BLaER1 treated with 17β-estradiol and CSF1 and Interleukin-3, amounts not matched to agents 10 nM and 100 nM (cell line): ENCODE data around the gene DDX24.

Experiments used
- H3K27ac ChIP-seq, 11 experiments: shearing (Covaris generic); formaldehyde crosslinking; 2 replicates each; pipeline ENCODE4 v1.8.1; 2022
- H3K27me3 ChIP-seq, 11 experiments: shearing (Covaris generic); formaldehyde crosslinking; 2 replicates each; pipeline ENCODE4 v1.8.1; 2022
- H3K36me3 ChIP-seq, 11 experiments: shearing (Covaris generic); formaldehyde crosslinking; 2 replicates each; pipeline ENCODE4 v1.8.1; 2022
- H3K4me1 ChIP-seq, 10 experiments: shearing (Covaris generic); formaldehyde crosslinking; 2 replicates each; pipeline ENCODE4 v1.8.1; 2022
- H3K4me2 ChIP-seq, 11 experiments: shearing (Covaris generic); formaldehyde crosslinking; 2 replicates each; pipeline ENCODE4 v1.8.1; 2022
- H3K4me3 ChIP-seq, 10 experiments: shearing (Covaris generic); formaldehyde crosslinking; 2 replicates each; pipeline ENCODE4 v1.8.1; 2022
- H3K9ac ChIP-seq, 11 experiments: shearing (Covaris generic); formaldehyde crosslinking; 2 replicates each; pipeline ENCODE4 v1.8.1; 2022
- H3K9me3 ChIP-seq, 11 experiments: shearing (Covaris generic); formaldehyde crosslinking; replicated peaks in 1 of 11; 2 replicates each; pipeline ENCODE4 v1.8.1; 2022
- H4K20me1 ChIP-seq, 11 experiments: shearing (Covaris generic); formaldehyde crosslinking; 2 replicates each; pipeline ENCODE4 v1.8.1; 2022
- Cebpa-rat ChIP-seq, 11 experiments: shearing (Covaris generic); IDR thresholded peaks; 2 replicates each; pipeline ENCODE4 v1.8.1; 2022

Gene DDX24

DNA sequence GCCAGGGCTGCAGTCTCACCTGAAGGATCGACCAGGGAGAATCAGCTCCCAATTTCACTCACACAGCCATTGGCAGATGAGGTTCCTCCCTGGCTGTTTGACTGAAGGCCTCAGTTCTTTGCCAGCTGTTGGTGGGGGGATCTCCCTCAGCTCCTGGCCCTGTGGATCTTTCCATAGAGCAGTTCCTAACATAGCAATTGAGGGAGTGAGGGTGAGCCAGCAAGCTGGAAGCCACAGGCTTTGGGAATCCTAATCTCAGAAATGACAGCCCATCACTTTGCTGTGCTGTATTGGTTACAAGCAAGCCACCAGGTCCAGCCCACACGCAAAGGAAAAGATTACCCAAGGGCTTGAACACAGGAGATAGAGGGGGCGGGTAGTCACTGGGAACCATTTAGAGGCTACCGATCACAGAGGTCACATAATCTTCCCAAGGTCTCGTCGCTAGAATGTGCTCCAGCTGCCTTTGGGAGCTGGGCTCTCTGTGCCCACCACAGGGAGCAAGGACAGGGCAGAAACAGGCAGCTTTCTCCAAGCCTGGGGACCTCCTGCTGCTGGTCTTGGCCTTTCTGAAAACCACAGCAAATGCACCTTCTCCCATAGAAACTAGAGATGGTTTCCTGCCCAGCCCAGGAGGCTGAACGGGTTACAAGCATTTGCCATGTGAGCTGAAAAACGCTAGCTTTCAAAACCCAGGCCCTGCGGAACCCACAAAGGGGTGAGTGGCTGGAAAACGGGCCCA lies 59.4 kb downstream of the DDX24 start:
- H4K20me1 ChIP-seq: peaks cover 0 to 10% (median 0%) of the 10 kb centered on the region in 11 experiments; a peak in 2 of 22 replicates
- H3K4me3 ChIP-seq: no peak overlapping the region
- peaks cover 0 to 1% (median 0%) of the 10 kb centered on the region in 11 experiments; a peak in 3 of 22 replicates for H3K27me3 ChIP-seq
- peak overlapping the region; percentile 53 to 73 (median 61) for H3K4me2 ChIP-seq
- peaks cover 21 to 32% (median 25%) of the 10 kb centered on the region in 10 experiments for H3K4me1 ChIP-seq
- H3K9me3 ChIP-seq: no peaks in the 10 kb centered on the region
- no peak for TF ChIP-seq Cebpa-rat (IDR thresholded peaks at IDR 0.05)
- H3K36me3 ChIP-seq: no peaks in the 10 kb centered on the region
- peak overlapping the region in 1 of 11 experiments; percentile 29; a peak in 1 of 22 replicates for H3K9ac ChIP-seq
- peak overlapping the region in 2 of 11 experiments; percentile 28 to 47; a peak in 3 of 22 replicates for H3K27ac ChIP-seq

DNA sequence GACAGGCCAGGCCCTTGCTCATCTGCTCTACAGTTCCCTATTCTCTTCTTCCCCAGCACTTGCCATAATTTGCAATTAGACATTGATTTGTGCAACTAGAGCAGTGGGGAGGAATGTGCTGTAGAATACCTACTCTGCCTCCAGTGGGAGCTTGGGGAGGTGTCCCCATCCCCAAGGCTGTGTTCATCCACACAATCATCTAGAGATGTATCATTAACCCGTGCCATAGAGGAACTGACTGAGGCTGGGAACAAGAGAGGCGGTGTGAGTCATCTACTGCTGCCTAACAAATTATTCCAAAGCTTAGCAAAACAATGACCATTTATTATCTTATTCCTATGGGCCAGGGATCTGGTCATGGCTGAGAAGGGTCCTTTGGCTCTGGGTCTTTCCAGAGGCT lies 60.0 kb downstream of the DDX24 start:
- TF ChIP-seq Cebpa-rat (IDR thresholded peaks at IDR 0.05): no peak
- Histone ChIP-seq H3K36me3 (no peaks in the 10 kb centered on the region), H3K4me2 (peak overlapping the region; percentile 53 to 73 (median 61); a peak in 21 of 22 replicates), H3K9me3 (no peaks in the 10 kb centered on the region), H3K9ac (no peak overlapping the region), H3K4me1 (peaks cover 21 to 32% (median 25%) of the 10 kb centered on the region in 10 experiments), H3K27me3 (no peaks in the 10 kb centered on the region; a peak in 1 of 22 replicates), H3K27ac (peak overlapping the region in 1 of 11 experiments; percentile 47; a peak in 3 of 22 replicates), H4K20me1 (peaks cover 0 to 10% (median 0%) of the 10 kb centered on the region in 11 experiments; a peak in 2 of 22 replicates), H3K4me3 (no peak overlapping the region)

- peak overlapping the region in 2 of 11 experiments; percentile 59 to 66; a peak in 3 of 22 replicates for H3K4me2 ChIP-seq
Measured at GRCh38 chr14:94020267-94020666, 60.7 kb downstream of the DDX24 start.

GRCh38 chr14:94019329-94019728 lies 61.7 kb downstream of the DDX24 start:
- H3K4me2 ChIP-seq: no peak overlapping the region
- H3K9ac ChIP-seq: no peak overlapping the region
- H3K4me3 ChIP-seq: no peak overlapping the region
- peaks cover 0 to 10% (median 0%) of the 10 kb centered on the region in 11 experiments; a peak in 2 of 22 replicates for H4K20me1 ChIP-seq
- no peak overlapping the region for H3K27ac ChIP-seq
- H3K27me3 ChIP-seq: no peaks in the 10 kb centered on the region; a peak in 1 of 22 replicates
- no peaks in the 10 kb centered on the region for H3K9me3 ChIP-seq
- H3K4me1 ChIP-seq: peaks cover 21 to 32% (median 24%) of the 10 kb centered on the region in 10 experiments
- TF ChIP-seq Cebpa-rat (IDR thresholded peaks at IDR 0.05): no peak
- no peaks in the 10 kb centered on the region for H3K36me3 ChIP-seq

More at GRCh38 chr14:94020267-94020666, 60.7 kb downstream of the DDX24 start:
- H3K27ac ChIP-seq: no peak overlapping the region
- TF ChIP-seq Cebpa-rat (IDR thresholded peaks at IDR 0.05): no peak
- H3K4me1 ChIP-seq: peaks cover 21 to 32% (median 24%) of the 10 kb centered on the region in 10 experiments
- no peaks in the 10 kb centered on the region for H3K9me3 ChIP-seq
- H3K36me3 ChIP-seq: no peaks in the 10 kb centered on the region
- no peaks in the 10 kb centered on the region; a peak in 1 of 22 replicates for H3K27me3 ChIP-seq
- H4K20me1 ChIP-seq: peaks cover 0 to 10% (median 0%) of the 10 kb centered on the region in 11 experiments; a peak in 2 of 22 replicates
- no peak overlapping the region for H3K9ac ChIP-seq
- no peak overlapping the region for H3K4me3 ChIP-seq

DNA sequence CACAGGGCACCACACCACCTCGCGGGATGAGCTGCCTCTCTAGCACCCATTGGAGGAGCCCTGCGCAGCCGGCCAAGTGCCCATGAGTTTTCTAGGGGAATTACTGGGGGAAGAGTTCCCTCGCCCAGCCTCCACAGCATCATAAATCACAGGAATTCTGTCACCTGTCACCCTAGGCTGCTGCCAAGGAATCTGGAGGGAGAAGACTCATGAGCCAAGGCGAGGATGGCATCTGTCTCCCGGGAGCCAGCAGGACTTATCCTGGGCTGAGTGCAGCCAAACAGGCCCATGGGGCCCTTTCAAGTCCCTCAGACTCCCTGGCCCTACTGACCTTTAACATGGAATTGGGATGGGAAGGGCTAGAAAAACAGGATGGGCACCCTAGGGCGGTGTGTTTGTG lies 62.7 kb downstream of the DDX24 start:
- Histone ChIP-seq H4K20me1 (peaks cover 0 to 10% (median 0%) of the 10 kb centered on the region in 11 experiments; a peak in 2 of 22 replicates), H3K27ac (no peak overlapping the region), H3K4me1 (peaks cover 21 to 30% (median 23%) of the 10 kb centered on the region in 10 experiments), H3K4me3 (no peak overlapping the region), H3K4me2 (no peak overlapping the region), H3K9ac (no peak overlapping the region), H3K27me3 (no peaks in the 10 kb centered on the region), H3K9me3 (no peaks in the 10 kb centered on the region), H3K36me3 (no peaks in the 10 kb centered on the region)
- no peak for TF ChIP-seq Cebpa-rat (IDR thresholded peaks at IDR 0.05)

GRCh38 chr14:94016446-94016976 lies 64.5 kb downstream of the DDX24 start:
- Histone ChIP-seq H3K4me3 (no peak overlapping the region), H3K27me3 (no peaks in the 10 kb centered on the region), H3K27ac (no peak overlapping the region), H3K4me1 (peaks cover 14 to 21% (median 16%) of the 10 kb centered on the region in 10 experiments), H3K9ac (no peak overlapping the region), H3K4me2 (no peak overlapping the region), H4K20me1 (peaks cover 0 to 8% (median 0%) of the 10 kb centered on the region in 11 experiments; a peak in 1 of 22 replicates), H3K36me3 (no peaks in the 10 kb centered on the region), H3K9me3 (no peaks in the 10 kb centered on the region)
- no peak for TF ChIP-seq Cebpa-rat (IDR thresholded peaks at IDR 0.05)

GRCh38 chr14:94015223-94015622 lies 65.8 kb downstream of the DDX24 start:
- Histone ChIP-seq H4K20me1 (no peaks in the 10 kb centered on the region), H3K27ac (no peak overlapping the region), H3K9ac (no peak overlapping the region), H3K4me2 (no peak overlapping the region), H3K27me3 (no peaks in the 10 kb centered on the region), H3K36me3 (no peaks in the 10 kb centered on the region), H3K4me3 (no peak overlapping the region), H3K9me3 (no peaks in the 10 kb centered on the region), H3K4me1 (peaks cover 10 to 25% (median 23%) of the 10 kb centered on the region in 10 experiments)
- TF ChIP-seq Cebpa-rat (IDR thresholded peaks at IDR 0.05): no peak

DNA sequence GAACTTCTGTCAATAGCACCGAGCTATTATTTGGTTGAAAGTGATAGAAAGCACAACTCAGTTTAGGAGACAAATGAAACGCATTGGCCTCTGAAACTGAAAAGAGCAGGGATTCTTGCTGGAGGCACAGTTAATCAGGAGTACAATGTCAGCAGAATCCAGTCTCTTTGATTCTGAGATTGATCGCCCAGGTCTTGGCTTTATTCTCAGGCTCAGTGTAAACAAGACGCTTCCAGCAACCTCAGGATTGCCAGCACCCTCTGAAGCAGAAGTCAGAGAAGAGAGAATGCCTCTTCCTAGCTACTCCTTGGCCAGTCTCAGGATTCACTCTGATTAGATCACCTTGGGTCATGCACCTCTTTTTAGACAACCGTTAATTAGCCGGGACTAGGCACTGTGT lies 66.6 kb downstream of the DDX24 start:
- no peak overlapping the region for H3K4me2 ChIP-seq
- H3K4me3 ChIP-seq: no peak overlapping the region
- no peaks in the 10 kb centered on the region for H3K27me3 ChIP-seq
- no peak overlapping the region for H3K9ac ChIP-seq
- H3K4me1 ChIP-seq: peaks cover 16 to 33% (median 31%) of the 10 kb centered on the region in 10 experiments
- no peaks in the 10 kb centered on the region for H4K20me1 ChIP-seq
- H3K36me3 ChIP-seq: no peaks in the 10 kb centered on the region
- no peak for TF ChIP-seq Cebpa-rat (IDR thresholded peaks at IDR 0.05)
- H3K9me3 ChIP-seq: no peaks in the 10 kb centered on the region
- no peak overlapping the region for H3K27ac ChIP-seq

GRCh38 chr14:94011795-94012194 lies 69.2 kb downstream of the DDX24 start:
- H3K27me3 ChIP-seq: no peaks in the 10 kb centered on the region
- H3K4me2 ChIP-seq: peak overlapping the region; percentile 67 to 84 (median 75)
- H3K4me1 ChIP-seq: peaks cover 16 to 38% (median 34%) of the 10 kb centered on the region in 10 experiments
- no peak for TF ChIP-seq Cebpa-rat (IDR thresholded peaks at IDR 0.05)
- no peaks in the 10 kb centered on the region for H3K9me3 ChIP-seq
- peak overlapping the region in 7 of 11 experiments; percentile 1 to 57 (median 32); a peak in 7 of 22 replicates for H3K27ac ChIP-seq
- no peaks in the 10 kb centered on the region for H3K36me3 ChIP-seq
- no peaks in the 10 kb centered on the region for H4K20me1 ChIP-seq
- no peak overlapping the region; a peak in 1 of 20 replicates for H3K4me3 ChIP-seq
- H3K9ac ChIP-seq: peak overlapping the region in 3 of 11 experiments; percentile 4 to 29 (median 16); a peak in 2 of 22 replicates
